ENCODE measurements around the gene MITF.

DNA sequence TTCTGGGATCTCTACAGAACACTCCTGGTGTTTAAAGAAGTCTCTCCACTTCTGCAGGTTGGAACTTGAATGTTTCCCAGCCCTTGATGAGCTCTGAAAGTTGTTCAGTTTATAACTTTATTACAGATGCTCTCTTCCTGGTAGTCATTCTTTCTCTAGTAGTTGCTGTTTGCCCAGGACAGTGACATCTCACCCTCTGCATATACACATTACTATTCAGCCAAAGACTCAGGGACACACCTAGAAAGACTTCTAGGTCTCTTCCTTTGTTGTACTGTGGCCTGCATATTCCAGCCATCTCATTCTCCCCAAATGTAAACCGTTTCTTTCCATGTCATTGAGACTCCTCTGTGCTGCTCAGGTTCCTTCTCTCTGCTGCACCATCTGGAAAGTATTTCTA is 76.7 kb downstream of the MITF start:
- TF ChIP-seq POLR2A (IDR thresholded peaks at IDR 0.05; ENCODE audit: low read length) (no peak), GATA1 (IDR thresholded peaks at IDR 0.05; ENCODE audit: low read depth, low read length) (no peak)
